NOMO-1 treated with dmso at 0.1 percent for 144 hours (cell line): ENCODE data around the gene RICTOR.
A peak's percentile ranks its signal among the peaks of the same experiment; 100 is the strongest.
"Not testable (repeated sequence)": the region's sequence is repeated elsewhere in the genome, so short reads cannot be mapped to it uniquely, and the experiment has no call there.

Experiments
- DNase-seq: peaks from one replicate; lab custom pipeline; 2025; ENCODE audit not compliant: unreplicated experiment; lab: John Stamatoyannopoulos, UW

The RICTOR gene

GRCh38 chr5:39010958-39011357, 63.2 kb downstream of the RICTOR start:
- DNase-seq = not testable (repeated sequence)

DNA sequence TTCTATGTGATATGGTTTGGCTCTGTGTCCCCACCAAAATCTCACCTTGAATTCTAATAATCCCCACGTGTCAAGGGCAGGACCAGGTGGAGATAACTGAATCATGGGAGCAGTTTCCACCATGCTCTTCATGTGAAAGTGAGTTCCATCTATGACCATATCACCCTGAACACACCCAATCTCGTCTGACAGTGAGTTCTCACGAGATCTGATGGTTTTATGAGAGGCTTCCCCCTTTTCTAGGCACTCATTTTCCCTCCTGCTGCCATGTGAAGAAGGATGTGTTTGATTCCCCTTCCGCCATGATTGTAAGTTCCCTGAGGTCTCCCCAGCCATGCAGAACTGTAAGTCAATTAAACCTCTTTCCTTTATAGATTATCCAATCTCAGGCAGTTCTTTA, 64.2 kb downstream of the RICTOR start:
- no peak for DNase-seq

DNA sequence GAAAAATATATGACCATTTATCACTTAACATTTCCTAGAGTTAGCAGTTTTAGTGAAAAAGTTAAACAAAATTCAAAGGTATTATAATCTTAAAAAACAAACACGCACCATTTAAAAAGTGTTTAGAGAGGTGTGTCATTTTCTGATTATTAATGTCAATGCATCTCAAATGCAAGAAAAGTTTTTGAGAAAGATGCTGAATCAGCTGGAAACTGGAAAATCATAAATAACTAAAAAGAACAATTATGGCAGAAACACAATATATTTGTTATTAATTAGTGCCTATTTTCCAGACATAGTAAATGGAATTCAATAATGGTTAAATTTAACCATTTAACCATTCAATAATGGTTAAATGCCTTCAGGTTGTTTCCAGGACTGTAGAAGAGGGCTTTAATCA, 64.9 kb downstream of the RICTOR start:
- no peak for DNase-seq

DNA sequence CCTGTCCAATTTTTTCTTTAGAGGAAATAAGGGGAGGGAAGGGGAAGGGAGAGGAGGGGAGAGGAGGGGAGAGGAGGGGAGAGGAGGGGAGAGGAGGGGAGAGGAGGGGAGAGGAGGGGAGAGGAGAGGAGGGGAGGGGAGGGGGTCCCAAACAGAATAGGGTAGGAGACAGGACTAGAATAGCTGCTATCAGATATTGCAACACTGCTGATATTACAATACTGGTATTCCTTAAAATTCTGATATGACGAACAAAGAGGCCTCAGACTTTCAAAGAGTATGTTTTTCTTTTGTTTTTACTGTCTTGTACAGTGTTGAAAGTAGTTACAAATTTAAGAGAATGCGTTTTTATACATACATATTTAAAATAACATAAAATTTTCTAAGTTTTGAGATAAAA, 67.5 kb downstream of the RICTOR start:
- DNase-seq = no peak

DNA sequence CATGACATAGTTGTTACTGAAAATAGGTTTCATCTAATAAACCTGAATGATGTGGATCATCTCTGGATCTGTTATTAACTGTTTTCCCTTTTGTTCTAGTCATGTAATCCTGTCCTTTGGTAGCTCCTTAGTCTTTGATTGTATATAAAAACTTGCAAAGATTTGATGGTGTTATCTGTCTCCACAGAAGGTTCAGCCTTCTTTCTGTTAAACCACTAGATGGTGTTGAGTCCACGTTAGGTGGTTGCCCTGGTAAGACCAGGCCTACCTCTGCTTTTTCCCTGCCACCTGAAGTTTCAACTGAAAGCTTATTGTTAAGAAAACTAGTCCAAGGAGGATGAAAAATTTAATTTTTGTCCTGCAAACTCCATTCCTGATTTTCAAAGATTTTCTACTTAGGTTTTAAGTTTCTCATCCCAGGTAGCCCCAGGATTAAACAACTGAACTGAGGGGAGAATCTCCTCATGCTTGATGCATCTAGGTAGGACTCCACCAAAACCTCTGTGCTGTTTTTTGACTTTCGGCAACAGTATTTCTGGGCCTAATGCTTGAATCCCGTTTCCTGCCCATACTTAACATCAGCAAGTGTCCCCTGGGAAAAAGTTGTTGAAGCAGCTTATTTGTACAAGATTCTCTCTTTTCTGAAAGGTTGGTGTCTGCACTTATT, 68.5 kb downstream of the RICTOR start:
- DNase-seq = no peak

- DNase-seq = no peak
Measured at GRCh38 chr5:39001683-39002082, 72.5 kb downstream of the RICTOR start.

DNA sequence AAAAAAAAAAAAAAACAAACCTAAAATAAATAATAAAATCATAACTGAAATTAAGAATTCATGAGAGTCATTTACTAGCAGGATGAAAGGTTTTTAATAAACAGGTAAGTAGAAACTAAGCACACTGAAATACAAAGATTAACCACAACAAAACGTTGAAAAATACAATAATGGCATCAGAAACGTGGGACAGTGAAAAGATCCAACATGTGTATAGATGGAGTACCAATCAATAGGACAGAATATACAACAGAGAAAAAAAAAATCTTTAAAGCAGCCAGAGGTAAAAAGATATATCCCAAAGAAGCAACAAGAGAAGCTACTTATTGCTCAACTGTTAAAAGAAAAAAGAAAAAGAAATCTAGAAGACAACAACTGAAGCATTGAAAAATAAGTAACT, 75.2 kb downstream of the RICTOR start:
- no peak for DNase-seq

DNA sequence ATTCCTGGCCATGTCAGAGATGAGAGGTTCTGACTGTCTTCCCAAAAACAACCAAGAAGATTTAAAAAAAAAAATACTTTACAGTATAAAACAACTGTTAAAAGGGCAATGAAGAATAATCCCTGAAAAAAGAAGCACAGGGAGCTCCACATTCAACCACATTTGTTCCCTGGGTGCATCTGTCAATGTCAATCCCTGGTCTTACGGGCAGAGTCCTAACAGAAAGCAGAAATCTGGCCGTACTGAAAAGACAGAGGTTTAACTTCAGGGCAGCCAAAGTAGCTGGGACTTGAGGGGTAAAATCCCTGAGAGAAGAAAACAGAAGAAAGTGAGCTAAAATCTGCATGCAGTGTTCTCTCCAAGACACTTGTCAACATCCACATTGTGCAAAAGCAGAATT, 76.6 kb downstream of the RICTOR start:
- no peak for DNase-seq

DNA sequence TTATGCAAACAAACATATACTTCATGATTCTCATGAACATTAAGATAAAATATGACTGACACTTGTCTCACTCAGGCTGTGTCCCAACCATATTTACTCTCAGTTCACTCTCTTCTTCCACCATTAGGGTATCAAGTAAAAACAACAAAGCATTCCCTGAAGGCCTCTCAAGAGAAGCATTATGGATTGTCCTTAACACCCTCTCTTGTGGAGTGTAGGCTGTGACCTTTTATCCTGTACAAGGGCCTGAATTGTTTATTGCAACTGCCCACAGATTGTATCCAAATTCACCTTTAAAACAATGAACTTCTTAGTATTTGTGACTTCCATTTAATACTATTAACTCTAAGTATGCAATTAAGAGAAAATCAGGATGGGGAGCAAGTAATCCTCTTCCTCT, 78.1 kb downstream of the RICTOR start:
- DNase-seq = no peak

DNA sequence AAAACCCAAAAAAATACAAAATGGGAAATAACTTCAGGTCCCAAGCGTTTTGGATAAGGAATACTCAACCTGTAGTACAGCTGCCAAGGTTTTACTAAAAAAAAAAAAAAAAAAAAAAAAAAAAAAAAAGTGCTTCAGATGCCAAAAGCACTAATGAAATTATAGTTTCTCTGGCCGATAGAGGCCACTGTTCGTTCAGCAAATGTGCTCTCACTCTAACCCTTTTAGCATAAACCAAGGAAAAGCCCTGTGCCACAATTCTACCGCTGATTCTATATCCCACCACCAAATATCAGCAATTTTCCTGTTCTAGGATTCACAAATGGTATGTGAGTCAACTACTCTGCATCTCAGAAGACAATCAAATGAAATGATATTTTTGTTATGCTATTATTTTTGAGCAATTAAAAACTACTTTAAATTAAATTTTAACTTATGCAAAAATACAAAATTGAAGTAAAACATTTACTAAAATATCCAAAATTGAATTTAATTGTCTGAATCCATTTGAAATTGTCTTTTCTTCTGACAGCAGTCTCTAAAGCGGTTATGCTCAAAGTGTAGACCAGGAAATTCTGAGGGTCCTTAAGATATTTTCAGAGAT, 79.8 kb downstream of the RICTOR start:
- DNase-seq = peak; percentile 49

GRCh38 chr5:38989974-38990719, 84.1 kb downstream of the RICTOR start:
- DNase-seq = not testable (repeated sequence)

- no peak for DNase-seq
Measured at GRCh38 chr5:38985909-38986452, 88.2 kb downstream of the RICTOR start.

- no peak for DNase-seq
Measured at GRCh38 chr5:38979535-38979934, 94.7 kb downstream of the RICTOR start.

DNA sequence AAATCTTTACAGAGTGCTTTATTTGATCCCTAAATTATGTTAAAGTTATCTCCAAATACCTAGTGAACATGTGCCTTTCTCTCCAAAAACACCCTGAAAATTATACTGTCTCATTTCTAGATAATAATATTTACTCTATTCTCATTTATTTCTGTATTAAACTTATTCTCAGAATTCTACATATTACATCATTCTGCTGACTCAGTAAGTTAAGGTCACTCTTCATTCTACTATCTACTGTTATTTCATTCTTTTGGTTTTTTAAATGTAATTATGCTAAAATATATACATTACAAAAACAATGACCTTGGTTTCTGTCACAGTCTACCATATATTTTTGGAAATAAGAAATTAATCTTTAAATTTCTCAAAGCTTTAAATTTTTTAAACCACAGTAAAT, 96.2 kb downstream of the RICTOR start:
- no peak for DNase-seq

DNA sequence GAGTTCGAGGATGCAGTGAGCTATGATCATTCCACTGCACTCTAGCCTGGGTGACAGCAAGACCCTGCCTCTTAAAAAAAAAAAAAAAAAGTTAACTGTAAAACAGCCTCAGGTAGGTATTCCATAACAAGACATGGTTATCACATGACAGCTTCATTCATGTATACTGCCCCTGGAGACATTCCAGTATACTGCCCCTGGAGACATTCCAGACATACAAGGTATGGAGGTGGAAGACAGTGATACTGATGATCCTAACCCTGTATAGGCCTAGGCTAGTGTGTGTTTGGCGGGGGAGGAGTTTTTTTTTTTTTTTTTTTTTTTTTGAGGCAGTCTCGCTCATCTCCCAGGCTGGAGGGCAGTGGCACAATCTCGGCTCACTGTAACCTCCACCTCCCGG, 105.5 kb downstream of the RICTOR start:
- no peak for DNase-seq

- no peak for DNase-seq
Measured at GRCh38 chr5:38961691-38962090, 112.5 kb downstream of the RICTOR start.

DNA sequence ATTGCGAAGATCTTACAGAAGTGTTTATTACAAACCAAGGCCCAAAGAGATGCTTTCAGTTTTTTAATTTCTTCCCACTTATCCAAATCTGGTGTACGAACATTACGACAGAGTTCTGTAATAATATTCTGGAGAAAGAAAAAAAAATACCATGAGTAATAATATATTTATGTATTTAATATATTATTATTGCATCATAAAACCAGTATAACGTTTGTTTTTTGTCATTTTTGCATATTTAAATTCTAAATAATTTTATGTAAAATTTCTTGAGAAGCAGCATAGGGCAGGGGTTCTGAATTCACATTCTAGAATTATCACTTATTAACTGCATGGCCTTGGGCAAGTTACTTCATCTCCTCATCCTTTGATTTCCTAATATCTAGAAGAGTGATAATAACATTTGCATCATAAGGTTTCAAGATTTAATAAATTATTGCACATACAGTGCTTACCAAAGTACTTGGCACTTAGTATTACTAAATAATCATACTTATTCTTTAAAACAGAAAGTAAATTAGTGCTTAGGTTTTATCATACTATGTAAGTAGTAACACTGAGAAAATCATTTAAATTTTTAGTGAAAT, 120.7 kb downstream of the RICTOR start:
- DNase-seq = no peak

- no peak for DNase-seq
Measured at GRCh38 chr5:38948501-38948900, 125.7 kb downstream of the RICTOR start.

DNA sequence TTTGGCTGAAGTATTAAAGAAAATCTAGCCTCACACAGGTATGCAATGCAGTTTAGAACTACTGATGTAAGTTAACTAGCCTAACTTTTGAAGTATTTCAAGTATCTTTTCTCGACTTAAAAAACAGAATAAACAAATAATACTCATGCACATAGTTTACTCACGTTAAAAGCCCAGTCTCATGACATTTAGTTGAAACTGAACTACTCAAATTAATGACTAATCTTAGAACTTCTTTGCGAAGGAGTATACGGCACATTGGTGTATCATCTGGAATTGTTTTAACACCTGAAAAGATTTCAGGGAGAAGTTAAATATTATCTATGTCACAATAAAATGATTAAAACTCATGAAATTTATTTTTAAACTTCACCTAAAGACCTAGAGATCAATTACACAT, 129.9 kb downstream of the RICTOR start:
- DNase-seq = no peak

DNA sequence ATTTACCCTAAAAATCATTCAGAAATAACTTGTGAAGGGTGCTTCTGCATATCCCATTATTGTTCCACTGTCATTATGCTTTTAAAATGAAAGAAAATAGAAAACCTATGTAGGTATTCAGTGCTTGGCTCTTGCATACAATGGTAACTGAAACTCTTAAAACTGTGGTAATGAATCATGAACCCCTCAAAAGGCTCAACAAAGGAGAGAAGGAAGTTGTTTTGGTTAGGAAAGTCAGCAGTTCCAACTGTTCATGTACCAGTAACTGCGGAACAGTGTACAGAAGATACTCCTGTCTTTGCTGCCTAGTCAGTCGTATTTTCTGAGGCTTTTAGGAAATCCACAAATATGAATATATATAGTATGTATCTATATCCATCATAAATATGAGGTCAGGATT, 132.3 kb downstream of the RICTOR start:
- no peak for DNase-seq

DNA sequence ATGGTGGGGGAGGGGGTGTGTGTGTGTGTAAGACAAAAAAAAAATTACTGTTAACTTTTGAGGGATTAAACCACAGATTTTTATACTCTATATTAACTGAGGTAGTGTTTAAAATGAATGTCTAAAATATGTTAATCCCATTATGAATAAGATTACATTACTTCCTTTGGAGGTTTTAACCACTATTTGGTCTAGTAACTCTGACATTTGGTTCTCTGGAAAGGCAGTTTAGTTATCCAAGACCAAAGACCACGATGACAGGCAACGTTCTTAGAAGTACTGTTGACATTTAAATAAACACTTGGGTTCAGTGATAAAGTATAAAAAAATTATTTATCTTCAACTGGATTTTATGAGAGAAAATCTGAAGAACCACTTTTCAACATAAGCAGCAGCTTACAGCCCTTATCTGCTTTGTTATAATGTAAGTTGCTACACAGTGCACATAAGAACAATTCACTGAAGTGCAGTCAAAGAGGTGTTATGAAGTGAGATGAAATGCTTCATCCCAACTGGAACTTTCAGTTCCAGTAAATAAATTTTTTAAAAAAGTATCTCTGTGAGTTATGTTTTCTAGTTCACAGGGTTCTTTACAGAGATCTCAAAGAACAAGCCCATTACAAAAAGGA, 133.9 kb downstream of the RICTOR start:
- DNase-seq = no peak
